ENCODE results near the gene METTL9.
"Not testable (repeated sequence)": the region's sequence is repeated elsewhere in the genome, so short reads cannot be mapped to it uniquely, and the experiment has no call there.

Gene METTL9

GRCh38 chr16:21599122-21600030 lies at the start of gene METTL9:
Gene METTL9, plus strand, starts transcription at chr16:21599577. Its CDS starts 157 bp downstream, at chr16:21599734.
- peak within 1 kb of the TSS; percentile 100 for H3K4me3 ChIP-seq (ENCODE audit: low read depth, low read length)
- no peak for TF ChIP-seq CTCF (IDR thresholded peaks at IDR 0.05; ENCODE audit: insufficient read depth, low read depth, low read length, missing control alignments)
- peak; percentile 98 for DNase-seq (ENCODE audit: low read depth)

GRCh38 chr16:21549975-21550374 lies 49.4 kb upstream of the METTL9 start:
- H3K4me3 ChIP-seq (ENCODE audit: low read depth, low read length); DNase-seq (ENCODE audit: low read depth): not testable (repeated sequence)

GRCh38 chr16:21550435-21550834 lies 48.9 kb upstream of the METTL9 start:
- not testable (repeated sequence) for H3K4me3 ChIP-seq (ENCODE audit: low read depth, low read length); DNase-seq (ENCODE audit: low read depth)

- not testable (repeated sequence) for DNase-seq (ENCODE audit: low read depth); H3K4me3 ChIP-seq (ENCODE audit: low read depth, low read length)
These were observed 48.3 kb upstream of the METTL9 start for GRCh38 chr16:21551076-21551475.

- not testable (repeated sequence) for DNase-seq (ENCODE audit: low read depth); H3K4me3 ChIP-seq (ENCODE audit: low read depth, low read length)
These were observed 47.8 kb upstream of the METTL9 start for GRCh38 chr16:21551600-21551999.

- DNase-seq (ENCODE audit: low read depth); H3K4me3 ChIP-seq (ENCODE audit: low read depth, low read length): not testable (repeated sequence)
These were observed 45.7 kb upstream of the METTL9 start for GRCh38 chr16:21553481-21554296.

GRCh38 chr16:21554795-21555585 lies 44.4 kb upstream of the METTL9 start:
- H3K4me3 ChIP-seq (ENCODE audit: low read depth, low read length) = no peak overlapping the region
- peak; percentile 100 for TF ChIP-seq CTCF (IDR thresholded peaks at IDR 0.05; ENCODE audit: insufficient read depth, low read depth, low read length, missing control alignments)
- DNase-seq (ENCODE audit: low read depth) = peak; percentile 99

- not testable (repeated sequence) for DNase-seq (ENCODE audit: low read depth); H3K4me3 ChIP-seq (ENCODE audit: low read depth, low read length)
These were observed 43.8 kb upstream of the METTL9 start for GRCh38 chr16:21555621-21556020.

GRCh38 chr16:21556026-21556595 lies 43.3 kb upstream of the METTL9 start:
- not testable (repeated sequence) for DNase-seq (ENCODE audit: low read depth); H3K4me3 ChIP-seq (ENCODE audit: low read depth, low read length)

- DNase-seq (ENCODE audit: low read depth); H3K4me3 ChIP-seq (ENCODE audit: low read depth, low read length): not testable (repeated sequence)
These were observed 42.6 kb upstream of the METTL9 start for GRCh38 chr16:21556651-21557241.
